Stimulated activated CD4-positive, alpha-beta T cell treated with anti-CD3 and anti-CD28 coated beads, Interleukin-12 subunit alpha, Interleukin-12 subunit beta, amount 100 ng/mL, for 4 hours (primary cell): ENCODE measurements around the gene PLTP.
A peak's percentile ranks its signal among the peaks of the same experiment; 100 is the strongest.
"Not testable (repeated sequence)": the region's sequence is repeated elsewhere in the genome, so short reads cannot be mapped to it uniquely, and the experiment has no call there.

ENCODE experiments used
- DNase-seq: peaks from one replicate; pipeline ENCODE4 v3.0.0-alpha.2; 2020

PLTP gene, protein sequence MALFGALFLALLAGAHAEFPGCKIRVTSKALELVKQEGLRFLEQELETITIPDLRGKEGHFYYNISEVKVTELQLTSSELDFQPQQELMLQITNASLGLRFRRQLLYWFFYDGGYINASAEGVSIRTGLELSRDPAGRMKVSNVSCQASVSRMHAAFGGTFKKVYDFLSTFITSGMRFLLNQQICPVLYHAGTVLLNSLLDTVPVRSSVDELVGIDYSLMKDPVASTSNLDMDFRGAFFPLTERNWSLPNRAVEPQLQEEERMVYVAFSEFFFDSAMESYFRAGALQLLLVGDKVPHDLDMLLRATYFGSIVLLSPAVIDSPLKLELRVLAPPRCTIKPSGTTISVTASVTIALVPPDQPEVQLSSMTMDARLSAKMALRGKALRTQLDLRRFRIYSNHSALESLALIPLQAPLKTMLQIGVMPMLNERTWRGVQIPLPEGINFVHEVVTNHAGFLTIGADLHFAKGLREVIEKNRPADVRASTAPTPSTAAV

DNA sequence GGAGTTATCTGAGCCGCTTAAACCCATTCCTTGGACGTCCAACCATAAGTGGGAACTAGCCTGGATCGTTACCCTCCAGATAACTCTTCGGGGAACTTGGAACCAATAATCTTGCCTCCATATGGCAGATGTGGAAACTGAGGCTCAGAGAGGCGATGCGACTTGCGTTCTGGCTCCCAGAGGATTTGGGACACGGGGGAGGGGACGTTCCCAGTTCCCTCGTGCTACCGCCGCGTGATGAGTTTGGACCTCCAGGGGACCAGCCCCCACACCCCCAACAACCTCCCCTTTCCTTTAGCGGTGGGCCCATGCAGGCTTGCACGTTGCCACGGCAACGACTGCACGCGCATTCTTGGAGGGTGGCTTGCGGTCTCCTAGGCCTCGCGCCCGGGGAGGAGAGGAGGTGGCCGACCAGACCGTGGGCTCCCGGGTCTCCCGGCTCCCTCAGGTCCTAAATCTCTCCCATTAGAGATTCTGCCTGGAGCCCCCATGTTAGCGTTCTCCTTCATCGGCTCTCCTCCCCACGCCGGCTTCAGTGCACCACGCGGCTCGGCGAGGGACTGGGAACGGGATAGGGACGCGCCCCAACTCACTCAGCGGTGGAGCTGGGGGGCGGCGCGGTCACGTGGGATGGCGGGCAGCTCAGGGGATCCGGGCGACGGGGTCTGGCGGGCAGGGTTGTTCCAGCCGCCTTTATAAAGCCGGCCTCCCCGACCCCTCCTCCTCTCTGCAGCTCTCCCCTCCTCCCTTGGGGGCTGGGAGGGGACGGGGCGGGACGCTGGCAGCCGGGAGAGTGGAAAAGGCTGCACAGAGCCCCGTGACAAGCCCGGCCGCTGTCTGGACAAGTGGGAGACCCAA is at the start of gene PLTP:
Gene PLTP, minus strand, starts transcription at position 670 of the 858 bp plus-strand sequence. CDS start 703 bp downstream, outside the sequence.
- DNase-seq: peak; percentile 20

DNA sequence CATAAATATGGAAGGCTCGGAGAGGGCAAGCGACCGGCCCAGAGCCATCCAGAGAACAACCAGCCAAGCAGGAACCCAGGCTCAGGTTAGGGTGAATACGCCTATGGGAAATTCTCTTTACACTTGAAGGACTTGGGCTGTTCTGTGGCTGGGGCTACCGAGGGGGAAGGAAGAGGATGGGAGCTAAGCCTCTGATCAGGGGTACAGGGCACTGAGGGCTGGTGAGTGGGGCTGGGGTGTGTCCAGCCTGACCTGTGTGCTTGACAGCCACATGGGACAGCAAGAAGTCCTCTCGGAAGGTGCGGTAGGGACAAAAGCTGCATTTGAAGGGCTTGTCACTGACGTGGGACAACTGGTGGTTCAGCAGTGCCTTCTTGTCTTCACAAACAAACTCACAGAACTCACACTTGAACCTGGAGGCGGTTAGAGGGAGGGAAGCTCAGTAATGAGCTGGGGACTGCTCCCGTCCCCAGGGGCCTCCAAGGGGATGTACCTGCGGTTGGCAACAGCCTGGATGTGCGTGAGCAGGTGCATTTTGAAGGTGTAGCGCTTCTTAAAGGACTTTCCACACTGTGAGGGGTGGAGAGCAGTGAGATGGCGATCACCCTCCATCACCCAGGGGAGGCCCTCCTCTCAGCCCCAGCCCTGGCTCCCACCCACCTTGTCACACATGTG is 48.1 kb upstream of the PLTP start:
- DNase-seq: no peak

DNA sequence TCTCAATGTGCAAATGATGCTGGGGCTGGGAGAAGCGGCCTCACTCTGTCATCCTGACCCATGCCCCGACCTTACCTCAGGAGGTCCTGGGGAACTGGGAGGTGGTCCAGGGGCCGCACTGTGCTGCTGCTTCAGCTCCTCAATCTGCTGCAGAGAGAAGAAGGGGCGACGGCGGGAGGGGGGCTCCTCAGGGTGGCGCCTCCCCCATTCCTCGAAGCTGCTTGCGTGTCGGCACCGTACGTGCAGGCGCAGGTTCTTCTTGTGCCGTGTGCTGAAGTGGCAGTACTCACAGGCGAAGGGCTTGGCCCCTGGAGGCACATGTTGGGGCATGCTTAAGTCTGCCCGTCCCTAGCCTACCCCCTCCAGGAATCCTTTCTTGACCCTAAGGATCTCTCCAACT is 47.2 kb upstream of the PLTP start:
- DNase-seq: no peak

DNA sequence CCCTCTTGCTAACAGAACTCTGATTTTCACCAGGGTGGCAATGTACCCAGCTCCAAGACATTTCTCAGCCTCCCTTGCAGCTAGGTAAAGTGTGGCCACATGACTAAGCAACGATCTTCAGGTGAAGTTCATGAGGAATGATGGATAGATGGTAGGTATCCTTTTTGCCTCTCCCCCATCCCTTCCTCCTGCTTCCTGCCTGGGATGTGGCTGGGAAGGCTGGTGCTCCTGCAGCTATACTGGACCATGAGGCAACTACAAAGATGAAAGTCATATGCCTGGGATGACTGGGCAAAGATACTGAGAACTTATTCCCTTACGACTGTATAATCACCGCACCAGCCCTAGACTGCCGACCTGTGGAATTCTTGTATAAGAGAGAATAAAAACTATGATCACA is 46.6 kb upstream of the PLTP start:
- no peak for DNase-seq

DNA sequence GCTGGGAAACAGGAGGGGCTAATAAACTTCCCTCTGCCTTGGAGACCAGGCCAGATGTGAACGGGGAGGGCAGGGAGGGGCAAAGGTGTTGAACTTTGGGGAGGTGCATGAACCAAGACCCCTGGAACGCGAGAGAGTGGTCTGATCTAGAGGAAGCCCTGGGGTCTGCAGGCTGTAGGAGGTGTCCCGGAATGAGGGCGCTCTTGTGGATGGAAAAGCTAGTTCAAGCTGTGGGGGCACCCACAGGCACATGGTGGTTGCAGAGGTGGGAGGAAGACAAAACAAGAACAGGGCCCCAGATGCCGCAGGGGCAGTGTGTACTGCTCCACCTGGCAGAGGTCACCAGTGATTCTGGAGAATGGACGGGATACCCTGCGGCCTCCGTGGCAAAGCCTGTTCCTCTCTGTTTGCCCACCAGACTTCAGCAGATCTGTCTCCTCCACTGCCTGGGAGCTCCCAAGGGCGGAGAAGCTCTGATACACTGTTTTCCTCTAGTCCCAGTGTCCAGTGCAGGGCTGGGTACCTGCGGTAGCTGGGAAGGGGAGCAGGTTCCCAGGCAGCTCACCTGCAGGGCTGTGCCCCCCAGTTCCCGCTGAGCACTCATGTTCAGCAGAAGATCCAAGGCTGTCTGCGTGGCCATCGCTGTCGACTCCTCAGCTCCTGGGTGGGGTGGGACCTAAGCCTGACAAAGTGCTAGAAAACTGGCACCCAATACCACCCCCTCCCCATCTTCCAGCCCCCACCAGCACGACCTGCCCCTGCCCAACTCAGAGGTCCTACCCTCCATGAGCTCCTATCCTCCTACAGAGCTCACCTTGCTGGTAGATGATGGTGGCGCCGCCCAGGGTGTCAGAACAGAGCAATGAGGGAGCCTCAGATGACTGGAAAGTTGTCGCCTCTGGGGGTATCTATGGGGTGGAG is 45.3 kb upstream of the PLTP start:
- DNase-seq: no peak

DNA sequence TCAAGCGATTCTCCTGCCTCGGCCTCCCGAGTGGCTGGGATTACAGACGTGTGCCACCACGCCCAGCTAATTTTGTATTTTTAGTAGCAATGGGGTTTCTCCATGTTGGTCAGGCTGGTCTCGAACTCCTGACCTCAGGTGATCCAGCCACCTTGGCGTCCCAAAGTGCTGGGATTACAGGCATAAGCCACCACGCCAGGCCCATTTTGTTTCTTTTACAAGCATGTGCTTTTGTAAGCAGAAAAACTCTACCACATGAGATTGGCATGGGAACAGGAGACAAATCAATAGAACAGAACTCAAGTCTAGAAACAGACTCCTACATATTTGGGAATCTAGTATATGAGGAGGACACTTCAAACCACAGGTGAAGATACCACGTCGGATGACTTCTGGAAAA is 44.4 kb upstream of the PLTP start:
- DNase-seq: not testable (repeated sequence)

DNA sequence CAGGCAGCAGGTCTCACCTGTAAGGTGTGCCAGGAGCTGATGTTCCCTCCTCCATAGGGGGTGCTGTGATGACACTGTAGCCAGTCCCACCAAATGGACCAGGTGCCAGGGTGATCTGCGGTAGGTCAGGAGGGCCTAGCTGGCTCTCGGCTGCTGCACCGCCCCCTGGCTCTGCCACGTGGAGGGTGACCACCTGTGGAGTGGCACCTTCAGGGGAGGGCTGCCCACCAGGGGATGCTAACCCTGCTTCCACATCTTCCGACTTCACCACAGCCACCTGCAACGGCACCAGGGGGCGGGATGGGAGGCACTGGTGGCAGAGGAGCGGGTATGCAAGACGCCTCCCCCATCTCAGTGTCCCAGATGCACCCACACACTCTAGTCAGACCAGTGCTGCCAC is 41.7 kb upstream of the PLTP start:
- no peak for DNase-seq

DNA sequence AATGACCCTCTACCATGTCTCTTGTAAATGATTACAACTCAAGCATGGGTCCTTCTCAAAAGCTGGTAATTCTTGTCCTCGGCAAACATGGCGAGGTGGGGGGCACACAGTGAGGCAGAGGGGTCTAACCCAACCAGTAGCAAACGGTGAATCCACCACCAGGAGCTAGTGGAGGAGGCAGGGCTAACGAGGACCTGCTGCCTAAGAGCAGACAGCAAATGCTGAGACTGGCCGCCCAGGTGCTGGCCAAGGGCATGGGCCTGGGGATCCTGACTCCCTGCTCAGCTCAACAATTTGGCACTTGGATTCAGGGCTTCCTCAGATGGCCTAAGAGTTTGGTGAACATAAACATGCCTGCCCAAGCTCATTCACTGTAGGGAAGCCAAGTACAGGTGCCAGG is 40.9 kb upstream of the PLTP start:
- no peak for DNase-seq

DNA sequence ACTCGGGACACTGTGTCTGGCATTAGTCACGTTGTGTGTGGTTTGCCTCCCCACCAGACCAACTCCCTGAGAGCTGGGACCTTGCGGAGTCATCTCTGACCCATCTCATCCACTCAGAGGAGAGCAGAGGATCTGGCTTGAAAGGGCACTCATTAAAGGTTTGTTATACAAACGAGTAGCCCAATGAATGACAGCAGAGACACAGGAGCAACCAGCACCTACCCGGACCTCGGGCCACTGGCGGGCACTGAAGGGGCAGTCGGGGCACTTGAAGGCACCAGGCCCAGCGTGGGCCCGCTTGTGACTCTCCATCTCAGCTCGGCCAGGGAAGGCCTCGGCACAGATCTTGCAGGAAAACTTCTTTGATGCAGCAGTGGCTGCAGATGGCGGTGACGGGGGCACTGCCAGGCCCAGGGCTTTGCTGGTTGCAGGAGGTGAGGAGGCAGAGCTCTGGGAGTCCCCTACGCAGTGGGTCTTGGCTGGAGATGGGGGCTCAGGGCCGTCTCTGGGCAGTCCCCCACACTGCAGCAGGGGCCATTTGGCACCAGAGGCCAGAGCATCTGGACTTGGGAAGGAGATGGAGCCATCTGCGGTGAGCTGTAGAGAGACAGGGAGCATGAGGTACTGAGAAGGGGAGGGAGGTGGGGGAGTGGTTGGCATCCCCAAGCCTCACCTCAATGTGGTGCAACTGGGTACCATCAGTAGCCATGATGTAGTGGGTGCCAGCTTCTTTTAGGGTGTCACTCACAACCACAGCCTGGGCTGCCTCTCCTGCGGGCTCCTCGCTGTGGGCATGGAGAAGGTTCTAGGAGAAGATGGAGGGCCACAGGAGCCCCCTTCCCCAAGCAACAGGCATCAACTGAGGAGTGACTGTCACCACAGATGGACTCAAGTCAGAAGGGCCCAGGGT is 40.2 kb upstream of the PLTP start:
- no peak for DNase-seq

DNA sequence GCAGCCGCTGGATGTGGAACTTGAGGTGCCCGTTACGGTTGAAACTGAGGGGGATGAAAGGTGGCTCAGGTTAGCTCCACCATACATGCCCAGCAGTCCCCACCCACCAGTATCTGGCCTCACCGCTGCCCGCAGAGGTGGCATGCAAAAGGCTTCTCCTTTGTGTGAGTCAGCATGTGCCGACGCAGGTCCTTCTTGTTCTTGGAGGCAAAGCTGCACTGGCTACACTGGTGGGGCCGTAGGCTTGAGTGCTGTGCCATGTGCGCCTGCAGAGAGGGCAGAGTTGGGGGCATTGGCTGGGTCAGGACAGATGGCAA is 38.3 kb upstream of the PLTP start:
- DNase-seq: no peak

DNA sequence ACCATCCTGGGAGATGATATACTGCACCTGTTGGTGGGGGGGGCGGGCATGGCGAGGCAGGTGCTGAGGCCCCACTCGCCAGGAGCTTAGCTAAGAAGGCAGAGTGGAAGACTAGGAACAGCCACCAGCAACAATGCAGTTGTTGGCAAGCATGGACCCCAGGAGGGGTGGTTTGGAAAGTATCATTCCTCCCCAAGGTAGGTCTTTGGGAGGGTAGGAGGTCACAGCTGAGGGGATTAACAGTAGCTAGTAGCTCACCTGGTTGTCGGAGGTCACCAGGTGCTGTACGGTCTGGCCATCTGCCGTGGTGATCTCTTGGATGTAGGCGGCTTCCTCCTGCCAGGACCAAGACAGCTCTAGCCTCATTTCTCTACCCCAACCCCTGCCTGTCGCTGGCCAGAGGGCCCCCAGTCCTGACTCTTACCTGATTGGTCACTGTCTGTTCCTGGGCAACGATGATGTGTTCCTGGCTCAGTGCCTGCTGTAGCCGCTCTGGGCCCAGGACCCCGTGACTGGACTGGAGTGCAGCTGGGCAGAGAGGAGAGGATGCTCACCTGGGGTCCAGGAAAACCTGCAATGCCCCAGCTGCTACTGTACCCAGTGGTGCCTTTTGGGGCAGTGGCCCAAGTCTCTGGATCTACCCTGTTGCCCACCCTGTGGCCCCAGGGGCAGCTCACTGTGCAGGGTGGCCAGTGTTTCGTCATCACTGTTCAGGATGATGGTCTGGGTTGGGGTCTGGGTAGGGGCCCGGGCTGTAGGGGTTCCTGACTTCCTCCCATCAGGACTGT is 37.8 kb upstream of the PLTP start:
- no peak for DNase-seq

DNA sequence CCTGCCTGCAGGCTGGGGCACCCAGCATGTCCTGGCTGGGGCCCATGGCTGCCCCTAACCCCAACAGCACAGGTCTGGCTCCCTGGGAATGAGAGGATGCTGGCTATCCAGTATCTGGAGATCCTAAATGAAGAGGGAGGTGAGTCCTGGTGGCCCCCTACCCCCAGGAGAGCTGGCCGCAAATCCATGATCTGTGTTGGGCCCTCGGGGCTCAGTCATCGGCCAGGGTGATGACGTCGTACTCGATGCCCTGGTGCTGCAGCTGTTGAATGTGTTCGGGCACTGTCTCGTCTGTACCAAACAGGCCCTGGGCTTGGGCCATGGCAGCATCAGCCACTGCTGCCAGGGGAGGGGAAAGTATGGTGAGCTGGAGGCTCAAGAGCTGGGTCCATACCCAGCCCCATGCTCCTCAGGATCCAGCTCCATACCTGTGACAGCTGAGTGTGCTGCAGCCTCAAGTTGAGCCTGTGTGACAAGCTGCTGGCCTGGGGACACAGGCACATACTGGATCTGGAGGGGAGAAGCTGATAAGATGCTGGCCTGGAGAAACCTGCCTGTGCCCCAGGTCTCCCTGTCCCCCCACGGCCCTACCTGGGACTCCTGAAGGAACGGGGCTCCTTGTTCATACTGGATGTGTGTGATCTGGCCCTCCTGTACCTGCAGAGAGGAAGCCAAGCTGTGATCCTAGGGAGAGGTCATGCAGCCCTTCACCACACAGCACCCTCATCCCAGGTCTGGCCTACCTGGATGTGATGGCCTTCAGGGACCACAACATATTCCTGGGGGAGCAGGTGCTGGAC is 37.0 kb upstream of the PLTP start:
- no peak for DNase-seq

DNA sequence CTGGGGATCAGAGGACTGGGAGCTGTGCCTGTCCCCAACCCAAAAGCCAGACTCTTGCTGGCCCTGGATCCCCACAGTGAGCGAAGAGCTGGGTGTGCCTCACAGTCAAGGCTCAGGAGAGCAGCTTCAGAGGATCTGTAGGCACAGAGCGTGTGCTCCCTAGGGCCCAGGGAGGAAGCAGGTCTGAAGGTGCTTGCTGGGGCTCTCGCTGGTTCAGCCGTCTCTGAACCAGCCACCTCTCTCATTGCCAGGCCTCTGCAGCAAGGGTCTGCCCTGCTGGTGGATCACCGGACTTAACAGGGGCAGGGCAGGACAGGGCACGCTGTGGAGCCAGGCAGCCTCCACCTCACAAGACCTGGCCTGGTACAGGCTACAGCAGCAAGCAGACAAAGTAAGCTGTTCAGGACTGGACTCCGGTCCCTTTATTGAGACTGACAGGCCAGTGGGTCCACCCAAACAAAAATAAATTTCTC is 36.3 kb upstream of the PLTP start:
- no peak for DNase-seq

DNA sequence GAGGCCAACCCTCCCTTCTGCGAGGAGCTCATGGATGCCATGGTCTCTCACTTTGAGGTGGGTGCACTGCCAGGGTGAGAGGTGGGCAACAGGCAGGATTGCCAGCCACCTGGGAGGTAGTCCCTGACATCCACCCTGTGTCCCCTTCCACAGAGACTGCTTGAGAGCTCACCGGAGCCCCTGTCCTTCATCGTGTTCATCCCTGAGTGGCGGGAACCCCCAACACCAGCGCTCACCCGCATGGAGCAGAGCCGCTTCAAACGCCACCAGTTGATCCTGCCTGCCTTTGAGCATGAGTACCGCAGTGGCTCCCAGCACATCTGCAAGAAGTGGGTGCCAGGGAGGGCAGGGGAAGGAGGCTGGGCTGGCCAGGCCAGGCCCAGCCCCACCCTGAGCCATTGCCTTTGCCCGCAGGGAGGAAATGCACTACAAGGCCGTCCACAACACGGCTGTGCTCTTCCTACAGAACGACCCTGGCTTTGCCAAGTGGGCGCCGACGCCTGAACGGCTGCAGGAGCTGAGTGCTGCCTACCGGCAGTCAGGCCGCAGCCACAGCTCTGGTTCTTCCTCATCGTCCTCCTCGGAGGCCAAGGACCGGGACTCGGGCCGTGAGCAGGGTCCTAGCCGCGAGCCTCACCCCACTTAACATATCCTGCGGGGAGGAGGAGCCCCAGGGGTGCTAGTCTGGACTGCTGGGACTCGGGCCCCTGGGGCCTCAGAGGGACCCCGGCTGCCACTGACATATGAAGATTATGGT is 35.3 kb upstream of the PLTP start:
- no peak for DNase-seq

DNA sequence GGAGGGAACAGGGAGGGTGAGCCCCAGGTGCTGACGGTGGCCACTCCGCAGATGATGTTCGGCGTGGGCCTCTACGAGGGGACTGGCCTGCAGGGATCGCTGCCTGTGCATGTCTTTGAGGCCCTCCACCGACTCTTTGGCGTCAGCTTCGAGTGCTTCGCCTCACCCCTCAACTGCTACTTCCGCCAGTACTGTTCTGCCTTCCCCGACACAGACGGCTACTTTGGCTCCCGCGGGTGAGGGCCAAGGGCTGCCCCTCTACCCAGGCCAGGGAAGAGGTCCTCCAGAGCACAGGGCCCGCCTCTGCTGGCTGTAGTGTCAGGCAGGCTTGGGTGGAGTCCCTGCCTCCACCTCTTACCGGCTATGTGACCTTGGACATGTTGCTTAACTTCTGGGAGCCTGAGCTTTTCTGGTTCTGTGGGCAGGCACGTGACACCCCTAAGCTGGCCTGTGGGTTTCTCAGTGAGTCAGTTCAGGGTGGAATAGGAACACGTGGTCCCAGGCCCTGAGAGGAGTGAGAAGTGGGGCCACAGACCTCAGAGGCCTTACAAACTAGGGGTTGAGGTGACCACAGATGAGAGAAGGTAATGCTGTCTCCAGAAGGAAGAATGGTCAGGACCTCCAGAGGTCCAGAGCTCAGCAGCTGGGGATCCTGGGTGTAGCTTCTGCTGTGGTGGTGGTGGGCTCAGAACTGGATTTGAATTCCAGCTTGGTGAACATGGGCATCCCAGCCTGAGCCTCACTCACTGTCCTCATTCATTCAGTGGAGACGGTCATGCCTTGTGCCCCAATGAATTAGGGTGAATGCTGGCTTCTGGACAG is 34.4 kb upstream of the PLTP start:
- no peak for DNase-seq

DNA sequence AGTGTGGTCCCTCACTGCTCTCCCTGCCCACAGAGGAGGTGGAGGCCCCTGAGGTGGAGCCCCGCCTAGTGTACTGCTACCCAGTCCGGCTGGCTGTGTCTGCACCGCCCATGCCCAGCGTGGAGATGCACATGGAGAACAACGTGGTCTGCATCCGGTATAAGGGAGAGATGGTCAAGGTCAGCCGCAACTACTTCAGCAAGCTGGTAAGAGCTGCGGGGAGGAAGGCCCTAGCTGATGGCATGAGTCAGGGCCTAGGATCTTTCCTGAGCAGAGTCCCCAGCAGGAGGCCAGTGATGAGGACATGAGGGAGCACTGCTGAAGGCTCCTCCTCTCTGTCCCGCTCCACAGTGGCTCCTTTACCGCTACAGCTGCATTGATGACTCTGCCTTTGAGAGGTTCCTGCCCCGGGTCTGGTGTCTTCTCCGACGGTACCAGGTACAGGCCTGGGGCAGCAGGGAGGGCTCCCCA is 33.8 kb upstream of the PLTP start:
- DNase-seq: no peak

DNA sequence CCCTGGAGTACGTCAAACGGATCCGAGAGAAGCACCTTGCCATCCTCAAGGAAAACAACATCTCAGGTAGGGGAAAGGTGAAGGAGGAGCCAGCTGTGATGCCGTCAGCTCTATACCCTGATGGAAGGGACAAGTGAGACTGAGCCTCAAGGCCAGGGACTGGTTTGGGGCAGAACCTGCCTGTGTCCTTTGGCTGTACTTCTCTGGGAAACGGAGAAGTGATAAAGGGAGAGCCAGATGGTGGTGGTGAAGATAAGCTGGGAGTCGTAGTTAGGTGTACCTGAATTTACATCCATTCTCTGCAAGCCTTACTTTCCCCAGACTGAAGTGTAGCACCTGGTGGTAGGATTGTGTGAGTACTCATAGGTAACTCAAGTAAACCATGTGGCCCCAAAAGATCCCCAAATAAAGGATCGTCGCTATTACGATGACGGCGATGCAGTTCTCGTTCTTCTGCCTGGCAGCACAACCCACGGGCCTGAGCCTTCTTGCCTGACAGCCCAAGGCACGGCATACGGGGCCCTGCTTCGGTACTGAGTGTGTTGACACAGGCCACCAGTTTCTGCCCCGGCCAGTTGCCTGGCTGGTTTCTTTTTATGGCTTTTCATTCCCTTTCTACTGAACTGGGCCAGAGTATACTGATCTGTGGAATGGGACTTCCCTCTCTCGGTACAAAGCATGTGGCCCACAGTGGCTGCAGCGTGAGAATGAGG is 33.2 kb upstream of the PLTP start:
- no peak for DNase-seq
